KBM-7 (cell line): ENCODE data around the gene ETFA.
"Not testable (repeated sequence)": the region's sequence is repeated elsewhere in the genome, so short reads cannot be mapped to it uniquely, and the experiment has no call there.

Experiments used
- DNase-seq: peaks from one replicate; pipeline ENCODE4 v3.0.0-alpha.2; 2015
- in situ Hi-C: fragments of 300-500 bp; cut with MboI; formaldehyde crosslinking; loops from 2 replicates; pipeline ENCODE4 v1.14.3; 2020; ENCODE audit warnings: low sequenced_read_pairs, low pct_unique_long_range_greater_than_20kb, mixed read lengths

Gene ETFA

DNA sequence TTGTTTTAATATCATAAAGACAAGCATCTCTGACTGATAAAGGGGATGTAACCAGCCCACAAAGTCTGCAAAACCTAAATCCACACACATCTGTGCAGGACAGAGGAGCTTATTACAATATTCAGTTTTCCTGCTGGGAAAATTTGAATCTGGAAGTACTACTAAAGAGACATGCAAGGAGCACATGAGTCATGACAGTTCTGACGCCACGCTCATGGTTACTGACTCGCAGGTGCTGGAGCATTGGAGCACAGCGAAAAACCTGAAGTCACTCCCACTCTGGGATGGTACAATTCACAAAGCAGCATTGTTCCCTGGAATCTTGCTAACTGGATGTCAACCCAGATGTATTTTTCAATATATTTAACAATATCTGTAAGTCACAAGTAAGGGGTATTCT lies 17.7 kb upstream of the ETFA start:
- in situ Hi-C loops = loop anchor here (10.0 kb wide), 1 partner anchor 134 kb away; no protein-coding TSS in a partner anchor

DNA sequence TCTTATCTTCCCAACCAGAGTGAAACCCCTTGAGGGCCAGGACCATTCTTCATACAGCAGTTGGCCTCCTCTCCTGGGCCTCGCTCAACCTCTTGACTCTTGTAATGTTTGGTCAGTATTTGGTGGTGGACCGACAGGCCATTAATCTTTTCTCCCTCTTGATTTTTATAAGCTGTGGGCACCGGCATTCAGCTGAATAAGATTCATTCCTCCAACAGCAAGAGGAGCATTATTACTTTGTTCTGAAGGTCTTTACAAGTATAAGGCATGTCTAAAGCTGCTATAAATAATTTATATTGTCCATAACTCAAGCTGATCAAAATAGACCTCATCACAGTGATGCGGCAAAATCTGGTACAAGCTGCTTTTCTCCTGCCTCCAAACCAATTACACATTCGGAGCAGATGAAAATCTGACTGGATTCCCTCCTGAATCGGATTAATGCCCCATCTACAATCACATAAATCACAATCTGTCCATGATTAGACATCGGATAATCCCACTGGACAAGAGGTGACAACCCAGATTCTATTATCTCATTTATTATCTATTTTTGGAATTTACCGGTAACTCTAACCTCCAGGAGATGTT lies 16.9 kb upstream of the ETFA start:
- in situ Hi-C loops = loop anchor here (10.0 kb wide), 1 partner anchor 133 kb away; no protein-coding TSS in a partner anchor
- no peak for DNase-seq

More for the DNA sequence above, 17.7 kb upstream of the ETFA start:
- no peak for DNase-seq

DNA sequence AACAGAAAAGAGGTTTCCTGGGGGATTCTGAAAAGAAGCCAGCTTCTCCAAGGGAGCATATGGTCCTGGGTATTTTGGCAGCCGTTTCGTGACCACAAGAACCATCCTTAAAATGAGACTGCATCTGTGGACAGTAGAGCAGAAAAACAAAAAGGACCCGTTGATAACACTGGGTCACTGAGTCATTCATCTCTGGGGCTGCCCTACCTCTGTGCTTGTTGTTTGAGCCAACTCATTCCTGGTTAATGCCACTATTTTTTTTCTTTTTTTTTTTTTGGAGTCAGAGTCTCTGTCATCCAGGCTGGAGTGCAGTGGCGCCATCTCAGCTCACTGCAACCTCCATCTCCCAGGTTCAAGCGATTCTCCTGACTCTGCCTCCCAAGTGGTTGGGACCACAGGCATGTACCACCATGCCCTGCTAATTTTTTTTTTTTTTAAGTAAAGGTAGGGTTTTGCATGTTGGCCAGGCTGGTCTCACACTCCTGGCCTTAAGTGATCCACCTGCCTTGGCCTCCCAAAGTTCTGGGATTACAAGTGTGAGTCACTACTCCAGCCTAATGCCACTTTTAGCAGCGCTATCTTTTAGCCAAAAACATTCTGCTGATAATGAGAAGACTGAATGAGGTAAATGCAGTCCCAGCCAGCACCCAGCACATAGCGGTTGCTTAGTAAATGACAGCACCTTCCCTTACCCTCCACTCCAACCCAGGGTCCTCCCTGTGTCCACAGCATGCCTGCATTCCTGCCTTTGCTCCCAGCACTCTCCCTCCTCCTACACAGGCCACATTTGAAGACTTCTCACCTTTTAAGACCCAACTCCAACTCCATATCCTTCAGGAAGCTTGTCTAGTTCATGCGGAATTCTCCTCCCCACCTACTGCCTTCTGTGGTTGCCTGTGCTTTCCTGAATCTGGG lies 16.2 kb upstream of the ETFA start:
- DNase-seq = no peak
- in situ Hi-C loops = loop anchor here (10.0 kb wide), 1 partner anchor 133 kb away; no protein-coding TSS in a partner anchor

DNA sequence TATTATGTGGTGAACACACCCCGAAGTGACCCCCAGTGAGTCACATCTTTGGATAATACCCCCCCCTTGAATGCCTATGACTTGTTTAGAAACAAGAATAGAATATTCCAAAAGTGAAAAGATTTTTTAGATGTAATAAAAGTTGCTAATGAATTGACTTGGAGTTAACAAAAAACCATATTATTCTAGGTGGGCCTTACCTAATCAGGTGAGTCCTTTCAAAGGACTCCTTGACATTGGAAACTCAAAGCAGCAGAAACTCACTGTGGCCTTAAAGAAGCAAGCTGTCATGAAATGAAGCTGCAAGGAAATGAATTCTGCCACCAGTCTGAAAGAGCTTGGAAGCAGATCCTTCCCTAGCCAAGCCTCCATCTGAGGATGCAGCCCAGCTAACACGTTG lies 14.4 kb upstream of the ETFA start:
- DNase-seq = no peak
- in situ Hi-C loops = loop anchor here (10.0 kb wide), 1 partner anchor 131 kb away; no protein-coding TSS in a partner anchor

DNA sequence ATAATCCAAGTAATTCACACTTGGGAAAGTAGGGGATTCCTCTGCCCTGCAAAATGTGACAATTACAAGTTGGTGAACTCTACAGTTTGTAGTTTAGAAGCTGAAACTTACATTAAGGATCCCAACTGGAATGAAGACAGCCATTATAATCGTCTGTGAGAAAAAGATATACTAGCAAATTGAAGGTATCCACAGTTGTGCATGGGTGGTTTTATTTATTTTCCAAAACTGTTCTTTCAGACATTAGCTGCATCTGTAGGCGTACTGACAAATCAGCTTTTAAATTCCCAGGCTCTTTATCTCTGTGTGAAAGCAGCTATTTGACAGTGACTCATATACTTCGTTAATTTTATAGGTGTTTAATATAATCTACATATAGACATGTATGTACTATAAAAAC lies 12.8 kb upstream of the ETFA start:
- DNase-seq = no peak
- in situ Hi-C loops = loop anchor here (10.0 kb wide), 1 partner anchor 129 kb away; no protein-coding TSS in a partner anchor

DNA sequence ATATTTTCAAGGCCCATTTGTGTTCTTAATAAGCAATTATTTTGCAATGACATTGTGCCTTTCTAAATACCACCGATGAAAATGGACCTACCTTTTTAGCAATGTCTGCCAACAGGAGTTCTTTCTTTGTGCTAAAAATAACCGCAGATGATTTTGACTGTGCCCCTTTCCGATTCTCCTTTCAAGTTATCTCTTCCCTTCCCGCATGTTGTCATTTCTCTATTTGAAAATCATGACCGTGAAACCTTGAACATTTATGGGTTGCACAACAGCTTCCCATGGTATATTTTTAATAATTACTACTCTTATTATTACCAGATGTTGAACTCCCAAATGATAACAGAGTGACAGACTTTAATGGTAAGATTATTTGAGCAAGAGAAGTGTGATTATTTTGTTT lies 10.3 kb upstream of the ETFA start:
- no peak for DNase-seq

DNA sequence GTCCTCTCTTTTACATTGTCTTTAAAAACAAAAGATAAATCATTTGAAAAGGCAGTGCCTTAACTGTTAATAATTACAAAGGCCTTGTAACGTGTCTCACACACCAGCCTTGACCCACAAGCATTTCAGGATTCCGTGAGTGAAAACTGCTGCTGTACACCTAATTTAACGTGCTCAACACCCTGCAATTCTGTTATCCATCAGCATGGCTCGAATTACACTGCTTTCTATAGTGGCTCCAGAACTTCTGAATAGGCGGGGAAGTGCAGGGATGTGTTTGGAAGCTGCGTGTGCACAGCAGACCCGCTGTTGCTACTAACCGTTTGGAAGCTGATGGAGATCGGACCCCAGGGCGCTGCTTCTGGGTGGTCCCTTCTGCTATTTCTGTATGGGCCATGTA lies 9.9 kb upstream of the ETFA start:
- DNase-seq = no peak
- in situ Hi-C loops = loop anchor here (10.0 kb wide), 1 partner anchor 126 kb away; no protein-coding TSS in a partner anchor

More for the DNA sequence above, 10.3 kb upstream of the ETFA start:
- in situ Hi-C loops = loop anchor here (10.0 kb wide), 1 partner anchor 127 kb away; no protein-coding TSS in a partner anchor

DNA sequence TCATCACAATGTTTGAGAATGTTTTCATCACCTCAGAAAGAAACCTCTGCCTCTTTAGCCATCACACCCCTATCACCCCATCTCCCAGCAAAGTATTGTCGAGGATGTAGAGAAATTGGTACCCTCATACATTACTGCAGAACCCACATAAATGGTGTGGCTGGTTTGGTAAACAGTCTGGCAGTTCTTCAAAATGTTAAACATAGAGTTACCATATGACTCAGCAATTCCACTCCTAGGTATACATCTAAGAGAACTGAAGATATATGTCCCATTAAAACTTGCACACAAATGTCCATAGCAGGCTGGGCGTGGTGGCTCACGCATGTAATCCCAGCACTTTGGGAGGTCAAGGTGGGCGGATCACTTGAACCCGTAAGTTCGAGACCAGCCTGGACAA lies 8.7 kb upstream of the ETFA start:
- in situ Hi-C loops = loop anchor here (10.0 kb wide), 1 partner anchor 125 kb away; no protein-coding TSS in a partner anchor
- DNase-seq = no peak

DNA sequence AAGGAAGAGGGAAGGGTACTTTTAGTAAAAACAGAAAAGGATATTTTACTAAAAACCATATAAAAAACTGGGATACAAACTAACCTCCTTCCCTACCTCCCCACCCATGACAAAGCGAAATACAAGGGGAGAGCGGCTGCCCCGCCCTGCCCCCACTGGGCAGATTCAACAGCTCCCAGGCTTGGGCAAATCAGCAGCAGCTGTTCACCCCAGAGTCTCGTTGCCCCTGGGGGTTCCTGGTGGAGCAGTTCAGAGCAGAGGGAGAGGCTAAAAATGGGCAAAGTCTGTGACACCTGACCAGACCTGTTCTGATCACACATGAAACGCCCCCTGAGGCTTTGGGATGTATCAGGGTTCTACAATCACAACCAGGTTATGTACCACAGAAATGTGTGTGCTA lies 2.5 kb upstream of the ETFA start:
- in situ Hi-C loops = no loop called here
- no peak for DNase-seq

DNA sequence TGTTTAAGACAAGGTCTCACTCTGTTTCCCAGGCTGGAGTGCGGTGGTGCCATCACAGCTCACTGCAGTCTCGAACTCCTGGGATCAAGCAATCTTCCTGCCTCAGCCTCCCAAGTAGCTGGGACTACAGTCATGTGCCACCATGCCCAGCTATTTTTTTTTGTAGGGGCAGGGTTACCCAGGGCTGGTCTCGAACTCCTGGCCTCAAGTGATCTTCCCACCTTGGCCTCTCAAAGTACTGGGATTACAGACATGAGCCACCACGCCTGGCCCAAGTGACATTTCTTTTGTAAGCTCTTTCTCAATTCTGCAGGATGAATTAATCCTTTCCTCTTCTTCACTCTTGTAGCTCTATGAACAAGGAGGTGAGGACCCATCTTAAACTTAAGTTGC lies 1.9 kb upstream of the ETFA start:
- DNase-seq, in situ Hi-C loops: not testable (repeated sequence)

DNA sequence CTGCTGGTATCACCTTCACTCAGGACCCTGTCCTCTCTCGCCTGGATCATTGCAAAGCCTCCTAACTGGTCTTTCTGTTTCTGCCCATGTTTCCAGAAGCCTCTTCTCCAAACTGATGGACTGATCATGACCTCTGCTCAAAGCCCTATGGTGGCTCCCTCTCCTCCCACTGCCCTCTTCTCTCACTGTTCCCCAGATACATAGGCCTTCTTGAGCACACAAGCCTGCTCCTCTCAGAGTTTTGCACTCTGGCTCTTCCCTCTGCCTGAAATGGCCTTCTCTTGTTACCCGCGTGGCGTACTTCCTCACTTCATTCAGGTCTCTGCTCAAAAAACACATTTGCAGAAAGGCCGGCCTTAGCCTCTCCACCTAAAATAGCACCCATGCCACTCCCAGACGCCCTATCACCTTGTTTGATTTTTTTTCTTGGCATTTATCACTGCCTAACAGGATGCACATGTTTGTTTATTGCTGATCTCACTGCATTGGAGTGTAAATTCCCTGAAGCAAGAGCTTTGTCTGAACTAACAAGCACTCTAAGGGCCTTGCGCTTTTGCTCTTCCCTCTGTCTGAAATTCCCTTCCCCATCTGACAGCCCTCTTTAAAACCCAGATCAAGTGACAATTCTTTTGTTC lies 1.4 kb upstream of the ETFA start:
- no peak for DNase-seq
- in situ Hi-C loops = no loop called here

DNA sequence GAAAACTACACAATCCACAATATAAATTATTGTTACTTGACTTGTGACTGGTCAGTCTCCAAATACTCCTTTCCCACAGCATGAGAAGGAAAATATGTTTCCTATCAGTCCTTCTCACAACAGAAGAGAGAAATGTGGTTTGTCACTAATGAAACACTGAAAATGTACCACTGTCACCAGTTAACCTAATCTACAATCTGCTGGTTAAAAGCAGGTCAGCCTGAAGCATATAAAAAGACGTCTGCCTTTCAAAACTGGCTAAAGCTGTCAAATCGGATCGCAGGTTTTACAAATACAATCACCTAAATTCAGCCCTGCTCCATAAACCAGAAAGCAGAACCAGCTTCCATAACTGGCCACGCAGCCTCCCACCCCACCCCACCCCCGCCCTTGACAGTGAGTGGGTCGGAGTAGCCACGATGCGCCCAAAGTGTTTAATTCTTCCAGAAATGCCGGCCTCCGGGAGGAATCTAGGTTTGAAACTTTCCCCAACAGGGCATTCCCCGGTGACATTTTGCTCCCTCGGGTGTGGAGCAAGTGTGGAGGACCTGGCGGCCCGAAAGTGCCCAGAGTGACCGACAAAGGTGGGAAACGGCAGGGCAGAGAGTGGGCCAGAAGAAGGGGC lies 682 bp downstream of the ETFA start:
- DNase-seq = peak; percentile 80
- in situ Hi-C loops = no loop called here

DNA sequence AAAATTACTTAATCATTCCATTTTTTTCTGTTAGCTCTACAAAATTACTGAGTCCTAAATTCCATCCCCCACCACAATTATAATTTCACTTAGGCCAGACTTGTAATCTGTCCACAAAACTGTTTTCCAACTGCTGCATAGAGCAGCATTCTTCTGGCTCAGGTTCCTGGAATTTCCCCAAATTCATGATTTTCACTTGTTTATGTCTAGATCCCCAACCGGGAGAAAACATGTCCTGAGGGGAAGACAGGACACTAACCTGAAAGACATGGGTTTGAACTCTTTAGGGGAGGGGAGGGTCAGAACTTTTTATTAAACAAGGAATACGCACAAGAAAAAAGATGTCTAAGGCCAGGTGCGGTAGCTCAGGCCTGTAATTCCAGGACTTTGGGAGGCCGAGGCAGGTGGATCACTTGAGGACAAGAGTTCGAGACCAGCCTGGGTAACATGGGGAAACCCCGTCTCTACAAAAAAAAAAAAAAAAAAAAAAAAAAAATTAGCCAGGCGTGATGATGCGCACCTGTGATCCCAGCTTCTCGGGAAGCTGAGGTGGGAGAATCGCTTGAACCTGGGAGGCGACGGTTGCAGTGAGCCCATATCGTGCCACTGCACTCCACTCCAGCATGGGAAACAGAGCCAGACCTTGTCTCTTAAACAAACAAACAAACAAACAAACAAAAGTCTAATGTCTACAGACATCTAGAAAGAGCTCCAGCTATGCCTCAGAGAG lies 1.5 kb downstream of the ETFA start:
- in situ Hi-C loops = no loop called here
- no peak for DNase-seq

DNA sequence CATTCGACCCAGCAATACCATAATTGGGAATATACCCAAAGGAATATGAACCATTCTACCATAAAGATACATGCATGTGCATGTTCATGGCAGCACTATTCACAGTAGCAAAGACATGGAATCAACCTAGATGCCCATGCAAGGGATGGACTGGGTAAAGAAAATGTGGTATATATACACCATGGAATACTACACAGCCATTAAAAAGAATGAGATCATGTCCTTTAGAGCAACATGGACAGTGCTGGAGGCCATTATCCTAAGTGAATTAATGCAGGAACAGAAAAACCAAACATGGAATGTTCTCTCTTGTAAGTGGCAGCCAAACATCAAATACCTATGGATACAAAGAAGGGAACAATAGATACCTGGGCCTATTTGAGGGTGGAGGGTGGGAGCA lies 7.4 kb downstream of the ETFA start:
- no peak for DNase-seq
- in situ Hi-C loops = no loop called here

DNA sequence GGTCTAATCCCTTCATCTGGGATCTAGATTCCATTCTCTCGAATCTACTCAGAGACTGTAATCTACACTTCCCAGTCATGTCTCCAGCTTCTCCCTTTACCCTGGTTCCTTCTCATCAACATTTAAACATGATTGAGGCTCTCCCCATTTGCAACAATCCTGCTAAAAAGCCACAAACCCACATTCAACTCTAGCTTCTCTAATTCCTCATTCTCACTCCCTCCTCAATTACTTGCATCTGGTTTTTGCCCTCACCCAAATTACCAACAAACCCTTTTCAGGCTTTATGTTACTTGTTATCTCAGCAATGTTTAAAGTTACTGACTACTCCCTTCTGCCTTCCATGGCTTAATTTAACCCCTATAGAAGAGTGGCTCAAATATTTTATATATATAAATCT lies 11.5 kb downstream of the ETFA start:
- in situ Hi-C loops = no loop called here
- peak; percentile 87 for DNase-seq

DNA sequence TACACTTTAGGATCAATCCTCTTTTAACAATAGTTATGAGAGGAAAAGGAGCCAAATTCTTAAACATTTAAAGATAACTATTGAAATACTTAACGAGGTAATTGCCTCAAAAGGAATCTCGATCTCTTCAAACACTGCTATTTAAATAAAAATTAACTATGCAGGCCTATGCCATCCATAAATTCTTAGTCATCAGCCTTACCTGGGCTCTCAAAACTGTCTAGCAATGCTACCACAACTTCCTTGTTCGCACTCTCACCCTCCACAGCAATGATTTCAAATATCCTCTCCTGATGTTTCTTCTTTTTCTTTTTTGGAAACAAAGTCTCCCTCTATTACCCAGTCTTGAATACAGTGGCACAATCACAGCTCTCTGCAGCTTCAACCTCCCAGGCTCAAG lies 12.3 kb downstream of the ETFA start:
- no peak for DNase-seq
- in situ Hi-C loops = no loop called here

DNA sequence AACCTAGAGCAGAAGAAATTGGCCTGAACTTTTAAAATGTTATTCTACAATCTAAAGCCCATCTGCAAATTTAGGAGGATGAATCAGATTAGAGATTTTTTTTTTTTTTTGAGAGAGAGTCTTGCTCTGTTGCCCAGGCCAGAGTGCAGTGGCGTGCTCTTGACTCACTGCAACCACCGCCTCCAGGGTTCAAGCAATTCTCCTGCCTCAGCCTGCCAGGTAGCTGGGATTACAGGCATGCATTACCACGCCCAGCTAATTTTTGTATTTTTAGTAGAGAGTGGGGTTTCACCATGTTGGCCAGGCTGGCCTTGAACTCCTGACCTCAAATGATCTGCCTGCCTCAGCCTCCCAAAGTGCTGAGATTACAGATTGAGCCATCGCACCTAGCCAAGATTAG lies 13.3 kb downstream of the ETFA start:
- DNase-seq, in situ Hi-C loops: not testable (repeated sequence)

DNA sequence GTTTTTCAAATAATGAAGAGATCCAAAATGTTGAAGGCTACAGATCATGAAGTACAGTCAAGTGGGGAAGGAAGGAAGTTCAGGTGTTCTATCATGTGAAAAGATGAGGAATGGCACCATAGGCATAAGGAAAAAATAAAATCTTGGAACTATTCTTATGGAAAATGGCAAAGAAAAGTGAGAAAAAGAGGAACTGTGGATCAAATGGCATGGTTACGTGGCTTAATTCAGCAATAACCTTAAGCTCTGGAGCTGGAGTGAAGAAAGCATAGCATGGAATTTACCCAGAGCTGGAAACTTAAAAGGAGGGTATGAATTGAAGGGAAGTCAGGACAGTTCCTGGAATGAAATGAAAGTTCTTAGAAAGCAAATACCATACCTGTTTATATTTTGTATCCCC lies 14.4 kb downstream of the ETFA start:
- DNase-seq = no peak
- in situ Hi-C loops = no loop called here

DNA sequence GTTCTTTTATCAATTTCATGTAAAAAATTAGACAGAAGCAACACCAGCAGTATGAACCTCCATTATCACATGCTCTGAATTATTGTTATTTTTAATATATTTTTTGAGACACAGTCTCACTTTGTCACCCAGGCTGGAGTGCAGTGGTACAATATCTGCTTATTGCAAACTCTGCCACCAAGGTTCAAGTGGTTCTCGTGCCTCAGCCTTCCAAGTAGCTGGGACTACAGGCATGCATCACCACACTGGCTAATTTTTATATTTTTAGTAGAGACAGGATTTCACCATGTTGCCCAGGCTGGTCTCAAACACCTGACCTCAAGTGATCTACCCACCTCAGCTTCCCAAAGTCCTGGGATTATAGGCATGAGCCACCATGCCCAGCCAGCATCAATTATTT lies 16.8 kb downstream of the ETFA start:
- DNase-seq, in situ Hi-C loops: not testable (repeated sequence)
